Esophagus muscularis mucosa (tissue), 4 donors: Measurements from ENCODE around the gene ATRIP. TPM values are rescaled to one million over a fixed set of nuclear protein-coding genes. Genes with fewer than 3 reads are reported as not detected.

Experiments
- DNase-seq: peaks from one replicate; pipeline ENCODE4 v3.0.0-alpha.2; 2017; ENCODE audit errors: extremely low spot score
- H3K27ac ChIP-seq, 4 donors: fragments of 200-600 bp; sonication (generic); replicated peaks in 1 of 4; 1 replicate in 3 of 4; 2 replicates in 1 of 4; pipeline ENCODE4 v1.5.1; 2016 to 2019; ENCODE audit warnings: mild to moderate bottlenecking in 1 of 4
- H3K27me3 ChIP-seq, 4 donors: fragments of 200-600 bp; sonication (generic); one replicate each; pipeline versions ENCODE4 v1.5.1 to v1.6.0; 2016 to 2019
- H3K36me3 ChIP-seq, 4 donors: fragments of 200-600 bp; sonication (generic); one replicate each; pipeline ENCODE4 v1.5.1; 2016 to 2019
- H3K4me1 ChIP-seq, 4 donors: fragments of 200-600 bp; sonication (generic); one replicate each; pipeline ENCODE4 v1.5.1; 2016 to 2019
- H3K4me3 ChIP-seq, 4 donors: fragments of 200-600 bp; sonication (generic); 1 replicate in 2 of 4; 2 replicates in 2 of 4; pipeline ENCODE4 v1.5.1; 2016 to 2019; ENCODE audit warnings: mild to moderate bottlenecking in 4 of 4, moderate library complexity in 1 of 4
- H3K9me3 ChIP-seq, 4 donors: fragments of 200-600 bp; sonication (generic); 1 replicate in 3 of 4; 2 replicates in 1 of 4; pipeline ENCODE4 v1.5.1; 2016 to 2019
- CTCF ChIP-seq, 3 experiments: fragments of 200-600 bp in 2 of 3; fragments of 450-650 bp in 1 of 3; sonication (generic) in 2 of 3; IDR thresholded peaks; one replicate each; pipeline ENCODE4 v1.5.1; 2017 to 2019; ENCODE audit warnings: antibody characterized with exemption in 3 of 3, mild to moderate bottlenecking in 2 of 3, moderate library complexity in 1 of 3
- EP300 ChIP-seq: sonication (generic); formaldehyde crosslinking; IDR thresholded peaks from one replicate; pipeline ENCODE4 v1.6.1; 2017; ENCODE audit warnings: antibody characterized with exemption
- POLR2A ChIP-seq: fragments of 450-650 bp; IDR thresholded peaks from one replicate; pipeline ENCODE4 v1.6.1; 2017; ENCODE audit warnings: antibody characterized with exemption, moderate library complexity, mild to moderate bottlenecking, low read depth
- POLR2AphosphoS5 ChIP-seq, 2 donors: sonication (generic); formaldehyde crosslinking; IDR thresholded peaks; one replicate each; pipeline ENCODE4 v1.6.1; 2017; ENCODE audit warnings: antibody characterized with exemption in 2 of 2
- WGBS: methylation state at CpG from one replicate; pipeline ENCODE4 v1.1.5; 2018; 5-methylcytosine and 5-hydroxymethylcytosine counted together
- intact Hi-C: fragments of 100-400 bp; cut with DNase I; formaldehyde crosslinking; loops from one replicate; pipeline ENCODE4 v1.15.1; 2023
- total RNA-seq, 4 donors: library from RNA; depleted of rRNA; stranded (reverse); fragments of >200 nt; gene quantifications; one replicate each; pipeline versions ENCODE4 v1.1.0 to v1.2.1, GENCODE V29; 2016

ATRIP gene
- total RNA-seq, 4 donors from 2014 or later, result 4.2 to 8.5 (median 5.3) TPM

DNA sequence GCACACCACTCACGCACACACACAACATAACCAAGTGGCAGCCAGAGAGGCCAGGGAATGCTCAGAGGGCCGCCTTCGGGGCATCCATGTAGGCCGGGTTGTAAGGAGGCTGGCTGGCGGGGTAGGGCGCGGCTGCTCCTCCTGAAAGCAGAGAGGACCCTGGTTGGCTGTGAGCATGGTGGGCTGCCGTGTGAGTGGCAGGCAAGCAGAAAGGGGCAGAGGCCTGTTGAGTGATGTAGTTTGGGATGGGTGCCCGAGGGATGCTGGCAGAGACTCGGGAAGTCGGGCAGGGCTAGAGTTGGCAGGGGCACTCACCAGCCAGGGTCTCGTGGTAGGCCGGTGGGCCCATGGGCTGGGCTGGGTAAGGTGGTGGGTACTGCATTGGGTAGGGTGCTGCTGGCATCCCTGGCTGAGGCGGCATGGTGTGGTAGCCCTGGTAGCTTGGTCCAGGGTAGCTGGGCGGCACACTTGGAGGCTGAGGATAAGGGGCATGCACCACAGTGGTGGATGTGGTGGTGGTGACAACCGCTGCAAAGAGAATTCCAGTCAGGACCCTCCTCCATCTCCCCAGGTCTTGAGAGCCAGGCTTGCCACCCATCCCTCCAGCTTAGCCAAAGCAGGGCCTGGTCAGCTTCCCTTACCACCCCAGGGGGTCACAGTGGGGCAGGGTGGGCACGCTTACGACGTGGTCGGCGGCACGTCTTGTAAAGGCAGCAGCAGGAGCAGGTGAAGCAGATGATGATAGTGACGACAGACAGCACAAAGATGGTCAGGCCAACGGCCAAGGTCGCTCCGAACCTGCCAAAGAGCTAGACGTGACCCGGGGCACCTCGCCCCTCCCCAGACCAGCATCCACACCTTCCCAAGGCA lies 22.7 kb downstream of the ATRIP start:
- H3K36me3 ChIP-seq, result peaks cover 14 to 43% (median 37%) of the 10 kb centered on the region in 4 donors
- 85% methylated on average over 20 of the region's 29 CpGs for WGBS
- H3K27me3 ChIP-seq, result no peaks in the 10 kb centered on the region
- DNase-seq, result no peak
- H3K4me3 ChIP-seq, result no peak overlapping the region
- H3K27ac ChIP-seq, result peak overlapping the region; percentile 96 to 100 (median 98)
- intact Hi-C loops, result no loop called here
- H3K9me3 ChIP-seq, result no peaks in the 10 kb centered on the region
- TF ChIP-seq EP300 (no peak), POLR2AphosphoS5 (IDR thresholded peaks at IDR 0.05) (no peak), CTCF (IDR thresholded peaks at IDR 0.05) (no peak), POLR2A (no peak)
- peaks cover 86 to 89% (median 88%) of the 10 kb centered on the region in 4 donors for H3K4me1 ChIP-seq

GRCh38 chr3:48470286-48470685 lies 23.7 kb downstream of the ATRIP start:
- H3K27ac ChIP-seq, result peak overlapping the region; percentile 60 to 99 (median 97)
- intact Hi-C loops, result no loop called here

GRCh38 chr3:48472673-48472922 lies 26.1 kb downstream of the ATRIP start:
- intact Hi-C loops, result no loop called here
- no peak for DNase-seq
- H3K27ac ChIP-seq, result peak overlapping the region; percentile 89 to 97 (median 94)
- peaks cover 9 to 43% (median 30%) of the 10 kb centered on the region in 4 donors for H3K36me3 ChIP-seq
- WGBS, result 0% methylated on average over 4 of the region's 5 CpGs
- H3K4me3 ChIP-seq, result peak overlapping the region; percentile 59 to 83 (median 70)
- no peaks in the 10 kb centered on the region for H3K27me3 ChIP-seq
- no peaks in the 10 kb centered on the region for H3K9me3 ChIP-seq
- peaks cover 55 to 57% (median 57%) of the 10 kb centered on the region in 4 donors for H3K4me1 ChIP-seq
- no peak for TF ChIP-seq EP300
- no peak for TF ChIP-seq POLR2AphosphoS5 (IDR thresholded peaks at IDR 0.05)
- no peak for TF ChIP-seq POLR2A
- TF ChIP-seq CTCF (IDR thresholded peaks at IDR 0.05), result no peak

More at GRCh38 chr3:48470286-48470685, 23.7 kb downstream of the ATRIP start:
- 88% methylated on average over 1 of the region's 1 CpG for WGBS
- no peak for DNase-seq
- H3K36me3 ChIP-seq, result peaks cover 14 to 37% (median 32%) of the 10 kb centered on the region in 4 donors
- no peaks in the 10 kb centered on the region for H3K9me3 ChIP-seq
- H3K4me1 ChIP-seq, result peaks cover 77 to 81% (median 79%) of the 10 kb centered on the region in 4 donors
- no peak overlapping the region for H3K4me3 ChIP-seq
- TF ChIP-seq POLR2A (no peak), POLR2AphosphoS5 (IDR thresholded peaks at IDR 0.05) (no peak), CTCF (IDR thresholded peaks at IDR 0.05) (no peak), EP300 (no peak)
- H3K27me3 ChIP-seq, result no peaks in the 10 kb centered on the region

- WGBS, result 4% methylated on average over 15 of the region's 17 CpGs
- TF ChIP-seq POLR2A, result peak; percentile 33
- TF ChIP-seq EP300, result no peak
- TF ChIP-seq CTCF (IDR thresholded peaks at IDR 0.05), result peak in 2 of 3 experiments; percentile 37 to 46
- TF ChIP-seq POLR2AphosphoS5 (IDR thresholded peaks at IDR 0.05), result peak; percentile 91 to 93
- Histone ChIP-seq H3K9me3 (no peaks in the 10 kb centered on the region), H3K36me3 (peaks cover 7 to 41% (median 27%) of the 10 kb centered on the region in 4 donors), H3K4me3 (peak overlapping the region; percentile 59 to 83 (median 70)), H3K4me1 (peaks cover 51 to 53% (median 52%) of the 10 kb centered on the region in 4 donors), H3K27me3 (no peaks in the 10 kb centered on the region), H3K27ac (peak overlapping the region; percentile 89 to 97 (median 94))
- intact Hi-C loops, result no loop called here
- DNase-seq, result peak; percentile 98
Measured at GRCh38 chr3:48472923-48473616, 26.5 kb downstream of the ATRIP start.
